ENCODE data around the gene NWD2. TPM values are rescaled to one million over a fixed set of nuclear protein-coding genes. Genes with fewer than 3 reads are reported as not detected.

NWD2 gene
- total RNA-seq, 1 experiment from 2014 or later: not detected

DNA sequence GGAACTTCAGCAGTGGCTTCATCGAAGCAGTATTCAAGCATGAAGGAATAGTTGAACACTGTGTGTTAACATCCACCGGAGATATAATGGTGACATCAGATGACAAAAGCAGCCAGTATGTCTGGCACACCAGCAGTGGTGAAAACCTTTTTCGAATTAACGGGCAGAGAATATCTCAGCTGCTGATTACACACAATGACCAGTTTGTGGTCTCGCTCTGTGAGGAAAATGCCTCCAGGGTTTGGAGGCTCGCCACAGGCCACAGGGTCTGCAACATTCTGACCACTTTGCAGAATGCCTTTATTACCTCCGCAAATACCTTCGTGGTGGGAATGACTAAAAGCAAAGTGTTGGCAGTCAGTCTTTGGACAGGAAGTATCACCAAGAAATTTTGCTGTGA is 201.5 kb downstream of the NWD2 start:
- Histone ChIP-seq H3K4me1 (ENCODE audit: insufficient read depth, low read length, poor library complexity, severe bottlenecking) (no peaks in the 10 kb centered on the region), H3K36me3 (ENCODE audit: insufficient read depth, low read length, poor library complexity, severe bottlenecking) (no peaks in the 10 kb centered on the region), H3K27me3 (replicated peaks; ENCODE audit: insufficient read depth, low read depth, low read length, poor library complexity) (peaks cover 41% of the 10 kb centered on the region), H3K9me3 (ENCODE audit: low read depth, low read length, poor library complexity, severe bottlenecking) (no peaks in the 10 kb centered on the region), H3K27ac (ENCODE audit: low read depth, low read length, poor library complexity, severe bottlenecking) (no peak overlapping the region), H3K4me3 (ENCODE audit: low read depth, low read length, poor library complexity, severe bottlenecking) (no peak overlapping the region)
- no peak for DNase-seq (ENCODE audit: low spot score)
- ChIA-PET CTCF (no interaction called here), POLR2A (ENCODE audit: low non-redundant PET) (no interaction called here)
- BruUV-seq (replicated peaks): no TSS peak
- intact Hi-C loops (cut with micrococcal nuclease; ENCODE audit: unreplicated experiment): no loop called here
- no peak for TF ChIP-seq EZH2 (IDR thresholded peaks at IDR 0.05; ENCODE audit: borderline replicate concordance, low read depth, low read length, poor library complexity, severe bottlenecking)
- TF ChIP-seq, protein P1, sequence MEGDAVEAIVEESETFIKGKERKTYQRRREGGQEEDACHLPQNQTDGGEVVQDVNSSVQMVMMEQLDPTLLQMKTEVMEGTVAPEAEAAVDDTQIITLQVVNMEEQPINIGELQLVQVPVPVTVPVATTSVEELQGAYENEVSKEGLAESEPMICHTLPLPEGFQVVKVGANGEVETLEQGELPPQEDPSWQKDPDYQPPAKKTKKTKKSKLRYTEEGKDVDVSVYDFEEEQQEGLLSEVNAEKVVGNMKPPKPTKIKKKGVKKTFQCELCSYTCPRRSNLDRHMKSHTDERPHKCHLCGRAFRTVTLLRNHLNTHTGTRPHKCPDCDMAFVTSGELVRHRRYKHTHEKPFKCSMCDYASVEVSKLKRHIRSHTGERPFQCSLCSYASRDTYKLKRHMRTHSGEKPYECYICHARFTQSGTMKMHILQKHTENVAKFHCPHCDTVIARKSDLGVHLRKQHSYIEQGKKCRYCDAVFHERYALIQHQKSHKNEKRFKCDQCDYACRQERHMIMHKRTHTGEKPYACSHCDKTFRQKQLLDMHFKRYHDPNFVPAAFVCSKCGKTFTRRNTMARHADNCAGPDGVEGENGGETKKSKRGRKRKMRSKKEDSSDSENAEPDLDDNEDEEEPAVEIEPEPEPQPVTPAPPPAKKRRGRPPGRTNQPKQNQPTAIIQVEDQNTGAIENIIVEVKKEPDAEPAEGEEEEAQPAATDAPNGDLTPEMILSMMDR (conservative IDR thresholded peaks at IDR 0.05; ENCODE audit: low read depth, low read length): no peak

DNA sequence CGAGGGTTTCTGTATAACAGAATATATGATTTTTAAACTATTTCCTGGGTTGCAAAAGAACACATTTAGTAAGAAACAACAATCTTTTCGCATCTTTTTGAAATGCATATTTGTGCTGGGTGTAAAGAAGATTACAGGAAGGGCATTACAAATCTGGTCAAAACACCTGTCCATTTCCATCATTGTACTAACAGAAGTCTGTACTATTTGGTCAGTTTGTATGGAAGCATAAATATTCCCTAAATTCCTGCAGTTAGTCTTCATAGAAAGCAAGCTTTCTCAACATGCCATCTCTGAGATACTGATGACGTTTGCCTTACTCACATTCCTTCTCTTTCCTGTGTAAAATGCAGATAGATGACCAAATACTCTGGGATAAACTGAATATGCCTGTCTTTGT is 203.3 kb downstream of the NWD2 start:
- CTCF ChIA-PET: no interaction called here
- intact Hi-C loops (cut with micrococcal nuclease; ENCODE audit: unreplicated experiment): no loop called here
- POLR2A ChIA-PET (ENCODE audit: low non-redundant PET): no interaction called here
- Histone ChIP-seq H3K36me3 (ENCODE audit: insufficient read depth, low read length, poor library complexity, severe bottlenecking) (no peaks in the 10 kb centered on the region), H3K4me3 (ENCODE audit: low read depth, low read length, poor library complexity, severe bottlenecking) (no peak overlapping the region), H3K9me3 (ENCODE audit: low read depth, low read length, poor library complexity, severe bottlenecking) (no peaks in the 10 kb centered on the region), H3K4me1 (ENCODE audit: insufficient read depth, low read length, poor library complexity, severe bottlenecking) (no peaks in the 10 kb centered on the region), H3K27me3 (replicated peaks; ENCODE audit: insufficient read depth, low read depth, low read length, poor library complexity) (peaks cover 49% of the 10 kb centered on the region), H3K27ac (ENCODE audit: low read depth, low read length, poor library complexity, severe bottlenecking) (no peak overlapping the region)
- DNase-seq (ENCODE audit: low spot score): no peak
- BruUV-seq (replicated peaks): no TSS peak
- TF ChIP-seq EZH2 (IDR thresholded peaks at IDR 0.05; ENCODE audit: borderline replicate concordance, low read depth, low read length, poor library complexity, severe bottlenecking): no peak
- TF ChIP-seq, protein P1 (conservative IDR thresholded peaks at IDR 0.05; ENCODE audit: low read depth, low read length): no peak

DNA sequence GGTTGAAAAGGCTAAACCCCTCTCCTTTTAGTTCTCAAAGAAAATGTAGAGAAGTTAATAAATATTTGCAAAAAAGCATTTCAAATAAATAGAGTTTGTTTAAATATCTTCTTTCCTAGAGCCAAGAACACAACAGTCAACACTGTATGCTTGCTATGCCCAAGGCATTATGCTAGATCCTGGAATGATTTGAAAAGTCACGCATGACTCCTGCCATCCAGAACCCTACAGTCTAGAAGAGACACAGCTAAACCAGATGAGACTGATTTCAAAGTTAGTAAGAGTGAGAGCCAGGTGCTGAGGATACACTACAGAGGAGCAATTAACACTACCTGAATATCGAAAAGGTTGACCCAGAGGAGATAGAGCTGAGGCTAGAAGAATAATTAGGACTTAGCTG is 205.8 kb downstream of the NWD2 start:
- CTCF ChIA-PET: no interaction called here
- Histone ChIP-seq H3K9me3 (ENCODE audit: low read depth, low read length, poor library complexity, severe bottlenecking) (no peaks in the 10 kb centered on the region), H3K27ac (ENCODE audit: low read depth, low read length, poor library complexity, severe bottlenecking) (no peak overlapping the region), H3K4me3 (ENCODE audit: low read depth, low read length, poor library complexity, severe bottlenecking) (no peak overlapping the region), H3K27me3 (replicated peaks; ENCODE audit: insufficient read depth, low read depth, low read length, poor library complexity) (peaks cover 72% of the 10 kb centered on the region), H3K4me1 (ENCODE audit: insufficient read depth, low read length, poor library complexity, severe bottlenecking) (peaks cover 5% of the 10 kb centered on the region), H3K36me3 (ENCODE audit: insufficient read depth, low read length, poor library complexity, severe bottlenecking) (no peaks in the 10 kb centered on the region)
- intact Hi-C loops (cut with micrococcal nuclease; ENCODE audit: unreplicated experiment): loop anchor here (5.0 to 10.0 kb wide), 2 partner anchors 352 to 584 kb away; no protein-coding TSS in a partner anchor
- no peak for DNase-seq (ENCODE audit: low spot score)
- no TSS peak for BruUV-seq (replicated peaks)
- TF ChIP-seq, protein P1 (conservative IDR thresholded peaks at IDR 0.05; ENCODE audit: low read depth, low read length): no peak
- no peak for TF ChIP-seq EZH2 (IDR thresholded peaks at IDR 0.05; ENCODE audit: borderline replicate concordance, low read depth, low read length, poor library complexity, severe bottlenecking)
- POLR2A ChIA-PET (ENCODE audit: low non-redundant PET): no interaction called here
